IPS-20b (cell line): ENCODE measurements around the gene CDH26.

Experiments used
- H3K27ac ChIP-seq: one replicate; pipeline ENCODE4 v1.5.1; 2013; ENCODE audit warnings: low read length
- H3K27me3 ChIP-seq: 2 replicates; pipeline ENCODE4 v1.6.1; 2013; ENCODE audit warnings: mild to moderate bottlenecking, low read length, inconsistent platforms; ENCODE audit not compliant: insufficient read depth
- H3K36me3 ChIP-seq: 2 replicates; pipeline ENCODE4 v1.6.1; 2013; ENCODE audit warnings: low read depth, mild to moderate bottlenecking, inconsistent platforms, low read length, moderate library complexity; ENCODE audit not compliant: insufficient read depth
- H3K4me1 ChIP-seq: 2 replicates; pipeline ENCODE4 v1.6.1; 2013; ENCODE audit warnings: mild to moderate bottlenecking, control low read depth, inconsistent platforms, low read length, moderate library complexity; ENCODE audit not compliant: insufficient read depth
- H3K4me3 ChIP-seq: 2 replicates; pipeline ENCODE4 v1.5.1; 2013; ENCODE audit warnings: mild to moderate bottlenecking, low read length, inconsistent platforms
- H3K9ac ChIP-seq: 2 replicates; pipeline ENCODE4 v1.6.1; 2013; ENCODE audit warnings: low read depth, mild to moderate bottlenecking, inconsistent platforms, low read length, moderate library complexity
- H3K9me3 ChIP-seq: 2 replicates; pipeline ENCODE4 v1.6.1; 2013; ENCODE audit warnings: mild to moderate bottlenecking, low read depth, low read length, inconsistent platforms; ENCODE audit not compliant: insufficient read depth

The CDH26 gene

GRCh38 chr20:59987135-59987534 lies 28.9 kb downstream of the CDH26 start:
- no peak overlapping the region for H3K27ac ChIP-seq
- no peaks in the 10 kb centered on the region for H3K36me3 ChIP-seq
- peaks cover 7% of the 10 kb centered on the region for H3K4me1 ChIP-seq
- no peak overlapping the region for H3K4me3 ChIP-seq
- no peaks in the 10 kb centered on the region for H3K9me3 ChIP-seq
- H3K27me3 ChIP-seq, result no peaks in the 10 kb centered on the region; the same call in 1 of the 2 replicates
- H3K9ac ChIP-seq, result no peak overlapping the region

DNA sequence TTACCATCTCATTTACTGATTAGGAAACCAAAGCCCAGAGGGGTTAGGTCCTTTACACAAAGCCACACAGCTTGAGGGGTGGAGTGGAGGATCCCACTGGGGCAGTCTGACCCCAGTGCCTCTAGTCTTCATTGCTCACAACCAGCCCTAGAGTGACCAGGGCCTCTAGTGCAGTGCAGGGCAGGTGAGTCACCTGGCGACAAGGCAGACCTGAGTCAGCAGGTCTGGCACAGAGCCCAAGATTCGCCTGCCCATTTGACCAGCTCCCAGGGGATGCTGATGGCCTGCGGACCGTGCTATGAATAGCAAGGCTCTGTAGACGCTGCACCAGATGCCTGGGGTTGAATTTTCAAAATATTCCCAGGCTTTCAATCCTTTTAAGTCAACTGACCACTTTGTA lies 29.9 kb downstream of the CDH26 start:
- peaks cover 7% of the 10 kb centered on the region for H3K4me1 ChIP-seq
- H3K27ac ChIP-seq, result no peak overlapping the region
- no peaks in the 10 kb centered on the region; the same call in 1 of the 2 replicates for H3K27me3 ChIP-seq
- no peaks in the 10 kb centered on the region for H3K9me3 ChIP-seq
- no peak overlapping the region for H3K9ac ChIP-seq
- H3K36me3 ChIP-seq, result no peaks in the 10 kb centered on the region
- no peak overlapping the region for H3K4me3 ChIP-seq

DNA sequence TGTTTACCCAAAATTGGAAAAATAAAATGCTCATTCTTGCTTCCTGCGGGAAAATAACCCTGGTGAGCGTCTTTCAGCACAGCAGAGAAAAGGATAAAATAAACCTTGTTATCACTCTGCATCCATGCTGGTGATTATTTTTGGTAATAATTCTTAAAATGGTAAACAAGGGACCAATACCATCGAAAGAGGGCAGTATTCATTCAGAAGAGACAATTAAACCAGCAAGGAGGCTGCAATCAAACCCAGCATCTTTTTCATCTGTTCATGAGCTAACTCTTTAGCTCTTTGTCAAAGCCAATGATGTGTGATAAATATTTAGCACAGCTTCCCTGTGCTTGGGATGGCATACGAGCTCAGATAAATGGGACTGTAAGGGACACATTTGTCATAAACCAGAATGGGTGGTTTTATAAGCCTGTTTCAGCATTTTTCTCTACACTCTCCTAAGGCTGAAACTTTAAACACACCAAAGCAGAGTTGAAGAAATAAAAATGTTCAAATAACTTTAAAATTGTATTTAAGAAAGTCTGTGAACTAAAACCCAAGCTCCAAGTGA lies 34.4 kb downstream of the CDH26 start:
- Histone ChIP-seq H3K36me3 (no peaks in the 10 kb centered on the region), H3K27me3 (no peaks in the 10 kb centered on the region; the same call in 1 of the 2 replicates), H3K4me1 (peaks cover 17% of the 10 kb centered on the region), H3K4me3 (no peak overlapping the region), H3K9me3 (no peaks in the 10 kb centered on the region), H3K9ac (no peak overlapping the region), H3K27ac (no peak overlapping the region)

- no peaks in the 10 kb centered on the region for H3K36me3 ChIP-seq
- H3K4me1 ChIP-seq, result peaks cover 17% of the 10 kb centered on the region
- no peak overlapping the region for H3K27ac ChIP-seq
- H3K27me3 ChIP-seq, result no peaks in the 10 kb centered on the region; the same call in 1 of the 2 replicates
- peak overlapping the region; percentile 68; the same call in 1 of the 2 replicates for H3K9ac ChIP-seq
- no peaks in the 10 kb centered on the region for H3K9me3 ChIP-seq
- H3K4me3 ChIP-seq, result peak overlapping the region; percentile 70
These were observed 35.7 kb downstream of the CDH26 start for GRCh38 chr20:59993736-59994430.

DNA sequence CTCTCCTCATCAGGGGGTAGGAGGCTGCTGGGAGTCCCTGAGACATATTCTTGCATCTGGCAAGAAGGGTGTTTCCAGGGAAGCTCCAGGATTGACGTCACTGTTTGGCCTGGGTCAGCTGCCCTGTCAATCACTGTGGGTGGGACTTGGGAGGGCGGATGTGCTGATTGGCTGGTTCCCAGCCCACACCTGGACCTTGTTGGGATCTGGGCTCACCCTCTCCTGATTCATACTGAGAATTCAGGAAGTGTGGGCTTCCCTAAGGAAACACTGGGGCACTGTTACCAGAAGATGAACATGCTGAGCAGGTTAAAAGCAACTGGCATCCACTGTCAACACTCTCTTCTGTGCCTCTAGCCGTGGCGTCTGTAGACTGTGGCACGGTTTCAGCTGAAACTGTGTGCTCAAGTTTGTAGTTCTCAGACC lies 36.5 kb downstream of the CDH26 start:
- peaks cover 17% of the 10 kb centered on the region for H3K4me1 ChIP-seq
- H3K4me3 ChIP-seq, result peak overlapping the region; percentile 70
- H3K36me3 ChIP-seq, result no peaks in the 10 kb centered on the region
- H3K27ac ChIP-seq, result peak overlapping the region; percentile 18
- H3K9ac ChIP-seq, result peak overlapping the region; percentile 68; the same call in 1 of the 2 replicates
- no peaks in the 10 kb centered on the region; the same call in 1 of the 2 replicates for H3K27me3 ChIP-seq
- no peaks in the 10 kb centered on the region for H3K9me3 ChIP-seq

DNA sequence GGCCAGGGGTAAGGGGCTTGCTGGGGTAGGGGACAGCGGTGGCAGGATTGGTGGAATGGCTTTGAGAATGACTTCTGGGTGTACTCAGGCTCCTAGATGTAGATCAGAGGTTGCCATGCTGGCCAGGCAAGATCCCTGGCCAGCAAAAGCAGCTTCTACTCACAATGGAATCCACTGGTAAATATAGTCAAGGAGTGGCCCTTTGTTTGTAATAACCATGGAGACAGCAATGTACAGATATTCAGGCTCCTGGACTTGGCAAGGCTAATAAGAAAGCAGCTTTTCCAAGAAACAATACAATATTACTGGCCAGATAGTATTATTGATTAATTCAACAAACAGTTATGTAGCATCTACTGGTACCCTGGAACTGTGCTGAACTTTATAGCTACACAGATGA lies 37.9 kb downstream of the CDH26 start:
- Histone ChIP-seq H3K4me3 (no peak overlapping the region), H3K27me3 (no peaks in the 10 kb centered on the region; the same call in 1 of the 2 replicates), H3K9me3 (no peaks in the 10 kb centered on the region), H3K4me1 (peaks cover 16% of the 10 kb centered on the region), H3K36me3 (no peaks in the 10 kb centered on the region), H3K27ac (no peak overlapping the region), H3K9ac (no peak overlapping the region)

- H3K9me3 ChIP-seq, result no peaks in the 10 kb centered on the region
- no peak overlapping the region for H3K27ac ChIP-seq
- H3K4me1 ChIP-seq, result peaks cover 14% of the 10 kb centered on the region
- H3K27me3 ChIP-seq, result no peaks in the 10 kb centered on the region
- no peaks in the 10 kb centered on the region for H3K36me3 ChIP-seq
- H3K4me3 ChIP-seq, result no peak overlapping the region
- H3K9ac ChIP-seq, result no peak overlapping the region
These were observed 39.7 kb downstream of the CDH26 start for GRCh38 chr20:59997896-59998295.

- Histone ChIP-seq H3K27me3 (no peaks in the 10 kb centered on the region), H3K4me1 (peaks cover 7% of the 10 kb centered on the region), H3K27ac (no peak overlapping the region), H3K4me3 (no peak overlapping the region), H3K9me3 (no peaks in the 10 kb centered on the region), H3K36me3 (no peaks in the 10 kb centered on the region), H3K9ac (no peak overlapping the region)
These were observed 41.3 kb downstream of the CDH26 start for GRCh38 chr20:59999502-59999901.

DNA sequence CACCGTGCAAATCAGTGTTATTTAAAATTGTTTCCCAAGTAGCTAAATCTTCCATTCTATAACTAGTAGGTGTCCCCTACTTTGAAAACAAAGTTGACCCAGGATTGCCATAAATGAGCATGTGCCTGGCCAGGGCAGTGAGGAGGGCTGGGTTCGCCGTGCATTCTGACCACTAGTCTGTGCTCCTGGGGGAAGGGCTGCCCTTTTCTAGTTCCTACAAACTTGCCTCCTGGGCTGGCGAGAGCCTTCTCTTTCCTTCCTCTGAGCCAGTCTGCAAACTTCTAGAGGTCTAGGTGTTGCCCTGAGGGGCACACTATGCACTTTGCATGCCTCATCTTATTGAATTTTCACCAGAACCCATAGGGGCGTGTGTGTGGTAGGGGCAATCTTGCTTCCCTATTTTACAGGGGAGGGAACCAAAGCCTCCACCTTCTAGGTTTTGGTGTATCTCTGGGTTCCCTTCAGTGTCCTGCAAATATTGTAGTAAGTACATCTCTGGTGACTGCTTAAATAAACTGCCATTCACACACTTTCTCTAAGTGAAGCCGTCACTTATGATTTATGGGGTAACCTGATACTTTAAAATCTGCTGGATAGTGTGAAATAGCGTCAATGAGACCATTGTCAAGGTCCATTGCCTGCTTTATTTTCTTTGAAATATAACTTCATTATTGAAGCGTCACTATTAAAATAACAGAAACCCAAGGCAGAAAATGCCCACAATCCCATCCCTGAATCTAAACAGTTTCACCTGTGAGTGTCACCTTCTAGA lies 42.2 kb downstream of the CDH26 start:
- Histone ChIP-seq H3K9ac (no peak overlapping the region), H3K27me3 (no peaks in the 10 kb centered on the region), H3K4me3 (no peak overlapping the region), H3K27ac (no peak overlapping the region), H3K9me3 (no peaks in the 10 kb centered on the region), H3K36me3 (no peaks in the 10 kb centered on the region), H3K4me1 (no peaks in the 10 kb centered on the region)

DNA sequence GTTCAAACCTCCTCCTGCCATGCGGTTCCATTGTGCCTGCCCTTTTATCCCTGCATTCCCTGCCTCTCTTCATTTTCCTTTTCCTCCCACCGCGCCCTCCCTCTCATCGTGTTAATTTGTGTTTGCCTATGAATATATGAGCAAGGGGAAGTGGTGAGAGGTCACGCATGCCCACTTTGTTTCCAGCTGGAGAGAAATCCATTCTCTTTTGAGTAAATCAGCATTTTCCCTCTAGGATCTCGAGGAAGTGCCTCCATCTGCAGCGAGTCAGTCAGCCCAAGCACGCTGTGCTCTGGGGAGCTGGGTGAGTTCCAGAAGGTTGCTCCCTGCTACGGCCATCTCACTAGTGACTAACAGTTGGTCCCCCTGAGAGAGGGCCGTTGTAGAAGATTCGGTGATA lies 42.9 kb downstream of the CDH26 start:
- no peak overlapping the region for H3K4me3 ChIP-seq

GRCh38 chr20:60003776-60004175 lies 45.6 kb downstream of the CDH26 start:
- no peak overlapping the region for H3K9ac ChIP-seq
- no peaks in the 10 kb centered on the region for H3K4me1 ChIP-seq
- H3K4me3 ChIP-seq, result no peak overlapping the region
- no peak overlapping the region for H3K27ac ChIP-seq
- no peaks in the 10 kb centered on the region for H3K27me3 ChIP-seq
- H3K9me3 ChIP-seq, result no peaks in the 10 kb centered on the region
- H3K36me3 ChIP-seq, result no peaks in the 10 kb centered on the region

More for the DNA sequence above, 42.9 kb downstream of the CDH26 start:
- H3K4me1 ChIP-seq, result no peaks in the 10 kb centered on the region
- no peak overlapping the region for H3K27ac ChIP-seq
- H3K9me3 ChIP-seq, result no peaks in the 10 kb centered on the region
- no peak overlapping the region for H3K9ac ChIP-seq
- H3K27me3 ChIP-seq, result no peaks in the 10 kb centered on the region
- no peaks in the 10 kb centered on the region for H3K36me3 ChIP-seq
